HFFc6 (cell line): ENCODE results near the gene RBMS3. TPM values are rescaled to one million over a fixed set of nuclear protein-coding genes. Genes with fewer than 3 reads are reported as not detected.
A peak's percentile ranks its signal among the peaks of the same experiment; 100 is the strongest.
"Not testable (repeated sequence)": the region's sequence is repeated elsewhere in the genome, so short reads cannot be mapped to it uniquely, and the experiment has no call there.

Experiments
- DNase-seq: peaks from one replicate; pipeline ENCODE4 v3.0.0-alpha.2; 2018
- H3K27ac Mint-ChIP-seq: 2 replicates; pipeline ENCODE4 v1.8.0; 2020; ENCODE audit warnings: mild to moderate bottlenecking, mixed read lengths
- H3K27me3 Mint-ChIP-seq: 2 replicates; pipeline ENCODE4 v1.8.0; 2021; ENCODE audit warnings: mild to moderate bottlenecking, moderate library complexity, mixed read lengths; ENCODE audit not compliant: insufficient read depth
- H3K36me3 Mint-ChIP-seq: 2 replicates; pipeline ENCODE4 v1.8.0; 2021; ENCODE audit warnings: low read depth, mixed read lengths
- H3K4me1 Mint-ChIP-seq: 2 replicates; pipeline ENCODE4 v1.8.0; 2020; ENCODE audit warnings: low read depth, mixed read lengths
- H3K4me3 Mint-ChIP-seq: 2 replicates; pipeline ENCODE4 v1.8.0; 2020; ENCODE audit warnings: mild to moderate bottlenecking, moderate library complexity, mixed read lengths
- H3K9me3 Mint-ChIP-seq: 2 replicates; pipeline ENCODE4 v1.8.0; 2020; ENCODE audit warnings: mild to moderate bottlenecking, mixed read lengths
- CTCF ChIP-seq: fragments of 200-600 bp; sonication (generic); IDR thresholded peaks from 2 replicates; pipeline ENCODE4 v1.5.0; 2021; ENCODE audit warnings: antibody characterized with exemption, mild to moderate bottlenecking
- total RNA-seq, 6 experiments: library from RNA; stranded (reverse); fragmentation: NEBNext Ultra II Directional; extraction: Animal tissue kit (Norgen Biotek cat#: 25700); gene quantifications; 2 replicates in 1 of 6; 3 replicates in 5 of 6; pipeline ENCODE4 v1.2.3, GENCODE V29; 2021

RBMS3 gene
- total RNA-seq, 6 experiments from 2014 or later = 22.8 to 46.9 (median 39.4) TPM

GRCh38 chr3:30042916-30043555 is 762.2 kb downstream of the RBMS3 start:
- no peak for TF ChIP-seq CTCF
- H3K27ac Mint-ChIP-seq = peak overlapping the region; percentile 17; the same call in 1 of the 2 replicates
- H3K36me3 Mint-ChIP-seq = no peaks in the 10 kb centered on the region
- no peak overlapping the region for H3K4me3 Mint-ChIP-seq
- DNase-seq = no peak
- H3K27me3 Mint-ChIP-seq = no peaks in the 10 kb centered on the region
- H3K9me3 Mint-ChIP-seq = no peaks in the 10 kb centered on the region
- peaks cover 9% of the 10 kb centered on the region; the same call in 1 of the 2 replicates for H3K4me1 Mint-ChIP-seq

- peaks cover 9% of the 10 kb centered on the region; the same call in 1 of the 2 replicates for H3K4me1 Mint-ChIP-seq
- DNase-seq = no peak
- no peak overlapping the region for H3K27ac Mint-ChIP-seq
- H3K4me3 Mint-ChIP-seq = no peak overlapping the region
- H3K9me3 Mint-ChIP-seq = no peaks in the 10 kb centered on the region
- H3K36me3 Mint-ChIP-seq = no peaks in the 10 kb centered on the region
- TF ChIP-seq CTCF = no peak
- no peaks in the 10 kb centered on the region for H3K27me3 Mint-ChIP-seq
Measured at GRCh38 chr3:30044515-30044914, 763.6 kb downstream of the RBMS3 start.

- DNase-seq = no peak
- no peaks in the 10 kb centered on the region for H3K9me3 Mint-ChIP-seq
- H3K27ac Mint-ChIP-seq = no peak overlapping the region
- no peak overlapping the region for H3K4me3 Mint-ChIP-seq
- peaks cover 9% of the 10 kb centered on the region; the same call in 1 of the 2 replicates for H3K4me1 Mint-ChIP-seq
- no peaks in the 10 kb centered on the region for H3K36me3 Mint-ChIP-seq
- H3K27me3 Mint-ChIP-seq = peaks cover 7% of the 10 kb centered on the region; the same call in 1 of the 2 replicates
- no peak for TF ChIP-seq CTCF
Measured at GRCh38 chr3:30048431-30048830, 767.6 kb downstream of the RBMS3 start.

- H3K4me1 Mint-ChIP-seq, H3K4me3 Mint-ChIP-seq, DNase-seq, H3K36me3 Mint-ChIP-seq, H3K27ac Mint-ChIP-seq, H3K9me3 Mint-ChIP-seq, H3K27me3 Mint-ChIP-seq: not testable (repeated sequence)
Measured at GRCh38 chr3:30050116-30050515, 769.2 kb downstream of the RBMS3 start.

- H3K36me3 Mint-ChIP-seq = no peaks in the 10 kb centered on the region
- no peak for DNase-seq
- H3K4me3 Mint-ChIP-seq = no peak overlapping the region
- no peak overlapping the region for H3K27ac Mint-ChIP-seq
- peaks cover under 1% of the 10 kb centered on the region; the same call in 1 of the 2 replicates for H3K9me3 Mint-ChIP-seq
- peaks cover 2% of the 10 kb centered on the region for H3K4me1 Mint-ChIP-seq
- no peak for TF ChIP-seq CTCF
- no peaks in the 10 kb centered on the region for H3K27me3 Mint-ChIP-seq
Measured at GRCh38 chr3:30059240-30059639, 778.4 kb downstream of the RBMS3 start.
